ENCODE measurements around the gene LARP1.

The LARP1 gene

GRCh38 chr5:154762700-154763099, 7.5 kb downstream of the LARP1 start:
- no peak for DNase-seq

- DNase-seq = no peak
Observed at GRCh38 chr5:154764967-154765366, 9.8 kb downstream of the LARP1 start.

- no peak for DNase-seq
Observed at GRCh38 chr5:154765396-154765925, 10.3 kb downstream of the LARP1 start.

- DNase-seq = no peak
Observed at GRCh38 chr5:154766558-154767281, 11.5 kb downstream of the LARP1 start.

- no peak for DNase-seq
Observed at GRCh38 chr5:154767576-154767975, 12.4 kb downstream of the LARP1 start.

GRCh38 chr5:154768207-154768606, 13.0 kb downstream of the LARP1 start:
- no peak for DNase-seq

GRCh38 chr5:154770111-154770510, 14.9 kb downstream of the LARP1 start:
- no peak for DNase-seq

- no peak for DNase-seq
Observed at GRCh38 chr5:154771383-154771901, 16.3 kb downstream of the LARP1 start.

GRCh38 chr5:154773326-154773725, 18.1 kb downstream of the LARP1 start:
- no peak for DNase-seq

GRCh38 chr5:154776167-154776566, 21.0 kb downstream of the LARP1 start:
- DNase-seq = no peak

GRCh38 chr5:154778534-154778933, 23.4 kb downstream of the LARP1 start:
- DNase-seq = no peak

GRCh38 chr5:154779105-154779504, 23.9 kb downstream of the LARP1 start:
- DNase-seq = no peak

- no peak for DNase-seq
Observed at GRCh38 chr5:154780128-154780527, 25.0 kb downstream of the LARP1 start.

- DNase-seq = no peak
Observed at GRCh38 chr5:154782326-154782725, 27.1 kb downstream of the LARP1 start.

- DNase-seq = no peak
Observed at GRCh38 chr5:154782812-154783592, 27.8 kb downstream of the LARP1 start.

- DNase-seq = no peak
Observed at GRCh38 chr5:154783774-154784460, 28.7 kb downstream of the LARP1 start.

GRCh38 chr5:154784856-154785255, 29.7 kb downstream of the LARP1 start:
- no peak for DNase-seq

GRCh38 chr5:154786414-154786813, 31.2 kb downstream of the LARP1 start:
- no peak for DNase-seq

GRCh38 chr5:154788212-154788611, 33.0 kb downstream of the LARP1 start:
- no peak for DNase-seq

GRCh38 chr5:154791535-154791934, 36.4 kb downstream of the LARP1 start:
- DNase-seq = no peak

GRCh38 chr5:154793599-154794524, 38.7 kb downstream of the LARP1 start:
- DNase-seq = no peak
